ENCODE measurements around the gene EBPL.

The EBPL gene

DNA sequence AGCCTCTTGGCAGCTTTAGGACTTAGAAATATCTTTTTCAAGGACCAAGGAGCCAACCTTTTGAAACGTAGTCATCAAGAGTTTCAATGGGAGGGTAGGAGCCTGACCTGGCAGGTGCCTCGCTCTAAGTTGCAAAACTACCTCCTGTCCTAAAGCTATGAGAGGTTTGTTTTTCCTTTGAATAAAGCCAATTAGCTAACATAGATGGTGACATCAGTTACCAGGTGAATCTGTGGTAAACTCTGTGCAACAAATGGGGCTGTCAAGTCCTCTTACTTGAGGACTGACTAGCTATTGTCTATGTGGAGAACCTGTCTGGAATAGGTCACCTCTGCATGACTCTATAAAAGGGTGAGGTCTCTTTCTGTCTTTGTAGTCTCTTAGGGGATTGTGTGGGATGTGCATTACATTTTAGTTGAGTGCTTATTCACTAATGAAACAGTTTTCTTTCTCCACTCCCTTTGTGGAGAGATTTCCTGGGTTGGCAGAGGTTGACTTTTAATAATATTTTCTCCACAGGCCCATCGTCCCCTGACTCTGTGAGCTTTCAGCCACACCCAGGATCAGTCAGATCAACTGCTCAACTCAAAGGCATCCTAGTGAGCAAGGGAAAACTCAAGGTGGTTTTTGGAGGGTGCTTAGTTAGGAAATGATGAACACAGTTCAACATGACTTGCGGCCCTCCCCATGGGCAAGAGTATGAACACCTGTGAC, 53.1 kb downstream of the EBPL start:
- no peak overlapping the region for H3K9ac ChIP-seq
- H3K4me1 ChIP-seq: peaks cover 39% of the 10 kb centered on the region
- peaks cover 72% of the 10 kb centered on the region for H3K36me3 ChIP-seq
- no peaks in the 10 kb centered on the region for H3K9me3 ChIP-seq
- TF ChIP-seq Cebpa-rat (IDR thresholded peaks at IDR 0.05): no peak
- no peak overlapping the region for H3K4me3 ChIP-seq
- H4K20me1 ChIP-seq: no peaks in the 10 kb centered on the region
- no peak overlapping the region for H3K27ac ChIP-seq
- H3K4me2 ChIP-seq: no peak overlapping the region
- H3K27me3 ChIP-seq: no peaks in the 10 kb centered on the region

DNA sequence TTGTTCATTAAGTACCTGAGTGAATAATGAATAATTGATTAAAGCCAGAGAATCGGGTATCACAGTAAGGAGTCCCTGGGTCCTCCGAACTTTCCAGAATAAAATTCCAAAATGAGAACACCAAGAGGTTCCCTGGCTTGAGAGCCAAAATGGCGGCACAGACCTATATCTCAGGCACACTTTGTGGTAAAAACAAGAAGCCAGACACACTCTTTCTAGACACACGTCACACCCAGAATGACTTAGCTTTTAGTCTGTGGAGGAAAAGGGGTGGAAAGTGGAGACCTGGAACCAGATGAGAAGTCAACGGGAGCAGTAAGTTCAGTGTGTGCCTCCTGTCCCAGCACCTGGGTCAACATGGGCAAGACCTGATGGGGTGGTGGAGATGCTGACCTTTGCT, 54.6 kb downstream of the EBPL start:
- no peak for TF ChIP-seq Cebpa-rat (IDR thresholded peaks at IDR 0.05)
- no peak overlapping the region for H3K4me2 ChIP-seq
- H3K4me3 ChIP-seq: no peak overlapping the region

DNA sequence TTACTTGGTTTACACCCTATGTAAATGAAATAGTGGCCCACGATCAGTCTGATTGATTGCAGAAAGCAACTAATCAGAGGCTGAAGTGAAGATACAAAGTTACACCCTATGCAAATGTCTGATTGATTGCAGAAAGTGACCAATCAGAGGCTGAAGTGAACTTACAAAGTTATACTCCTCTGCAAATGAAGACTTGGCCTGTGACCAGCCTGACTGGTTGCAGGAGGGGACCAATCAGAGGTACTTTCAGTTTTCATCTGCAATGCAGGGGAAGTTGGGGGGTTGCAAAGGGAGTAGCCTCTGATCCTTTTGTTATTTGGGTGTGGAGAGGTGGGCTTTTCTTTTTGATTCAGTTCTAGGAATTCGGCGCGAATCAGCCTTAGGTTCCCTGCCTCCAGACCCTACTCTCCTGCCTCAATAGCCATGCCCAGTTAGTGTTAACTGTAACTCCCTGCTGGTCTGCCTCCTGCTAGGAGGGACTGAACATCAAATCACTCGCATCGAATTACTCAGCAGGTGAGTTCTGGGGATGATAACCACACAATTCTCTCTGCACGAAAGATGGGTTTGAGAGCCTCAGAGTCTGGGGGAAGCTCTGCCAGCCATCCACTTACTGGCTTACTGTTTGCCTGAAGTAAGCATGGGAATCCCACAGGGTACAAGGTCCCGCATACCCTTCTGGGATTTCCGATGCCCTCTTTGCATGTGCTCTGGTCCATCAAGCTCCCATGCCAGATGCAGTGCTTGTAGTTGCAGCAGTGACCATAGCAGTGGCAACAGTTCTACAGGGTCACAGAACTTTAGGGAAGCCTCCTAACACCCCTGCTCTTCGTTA, 55.5 kb downstream of the EBPL start:
- H3K4me3 ChIP-seq: no peak overlapping the region
- no peaks in the 10 kb centered on the region for H3K27me3 ChIP-seq
- no peak overlapping the region for H3K9ac ChIP-seq
- H4K20me1 ChIP-seq: no peaks in the 10 kb centered on the region
- peak overlapping the region; percentile 13 for H3K4me2 ChIP-seq
- peaks cover 82% of the 10 kb centered on the region for H3K36me3 ChIP-seq
- TF ChIP-seq Cebpa-rat (IDR thresholded peaks at IDR 0.05): no peak
- peaks cover 33% of the 10 kb centered on the region for H3K4me1 ChIP-seq
- H3K9me3 ChIP-seq: peaks cover 6% of the 10 kb centered on the region; the same call in 1 of the 2 replicates
- H3K27ac ChIP-seq: no peak overlapping the region

More for the DNA sequence above, 54.6 kb downstream of the EBPL start:
- Histone ChIP-seq H4K20me1 (no peaks in the 10 kb centered on the region), H3K27ac (no peak overlapping the region), H3K9me3 (no peaks in the 10 kb centered on the region), H3K9ac (no peak overlapping the region), H3K27me3 (no peaks in the 10 kb centered on the region), H3K4me1 (peaks cover 28% of the 10 kb centered on the region), H3K36me3 (peaks cover 83% of the 10 kb centered on the region)

DNA sequence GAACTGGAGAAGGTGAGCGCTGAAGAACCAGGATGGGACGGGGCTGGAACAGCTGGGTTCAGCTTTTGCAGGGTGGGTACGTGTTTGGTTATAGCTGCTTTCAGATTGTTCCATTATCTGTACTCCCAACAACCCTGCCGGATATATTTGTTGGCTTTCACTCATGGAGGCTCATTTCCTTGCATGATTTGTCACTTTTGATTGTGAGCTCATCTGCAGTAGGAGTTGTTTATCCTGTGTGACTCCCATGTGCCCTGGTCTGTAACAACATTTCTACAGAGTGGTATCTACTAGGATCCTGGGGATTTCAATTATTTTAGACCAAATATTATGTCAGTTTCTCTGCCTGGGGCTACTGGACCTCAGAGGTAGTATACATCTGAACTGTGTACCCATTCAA, 57.6 kb downstream of the EBPL start:
- no peak overlapping the region for H3K4me3 ChIP-seq
- peaks cover 53% of the 10 kb centered on the region for H3K4me1 ChIP-seq
- H3K9ac ChIP-seq: no peak overlapping the region
- no peak overlapping the region for H3K4me2 ChIP-seq
- H3K36me3 ChIP-seq: peaks cover 85% of the 10 kb centered on the region
- H4K20me1 ChIP-seq: no peaks in the 10 kb centered on the region
- H3K9me3 ChIP-seq: peaks cover 17% of the 10 kb centered on the region
- no peak overlapping the region for H3K27ac ChIP-seq
- no peak for TF ChIP-seq Cebpa-rat (IDR thresholded peaks at IDR 0.05)
- no peaks in the 10 kb centered on the region for H3K27me3 ChIP-seq

DNA sequence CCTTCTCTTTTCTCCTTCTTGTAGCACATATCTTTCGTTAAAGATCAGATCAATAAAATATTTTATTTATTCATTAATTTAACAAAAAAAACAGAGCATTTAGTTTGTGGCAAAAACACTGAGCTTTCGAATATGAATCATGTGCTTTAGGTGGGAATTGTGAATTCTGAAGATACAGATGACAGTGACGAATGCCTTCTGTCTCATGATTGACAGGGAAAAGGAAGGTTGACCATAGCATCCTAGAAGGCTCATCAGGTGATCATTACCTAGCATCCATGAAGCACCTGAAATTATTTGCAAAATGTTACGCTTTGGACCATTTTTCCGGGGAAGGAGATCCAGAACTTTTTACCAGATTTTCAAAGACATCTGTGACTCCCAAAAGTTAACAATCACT, 59.1 kb downstream of the EBPL start:
- TF ChIP-seq Cebpa-rat (IDR thresholded peaks at IDR 0.05): no peak
- Histone ChIP-seq H3K4me1 (peaks cover 62% of the 10 kb centered on the region), H3K36me3 (peaks cover 72% of the 10 kb centered on the region), H4K20me1 (no peaks in the 10 kb centered on the region), H3K9me3 (peaks cover 17% of the 10 kb centered on the region), H3K9ac (no peak overlapping the region), H3K4me2 (no peak overlapping the region), H3K27ac (no peak overlapping the region), H3K27me3 (no peaks in the 10 kb centered on the region), H3K4me3 (no peak overlapping the region)

DNA sequence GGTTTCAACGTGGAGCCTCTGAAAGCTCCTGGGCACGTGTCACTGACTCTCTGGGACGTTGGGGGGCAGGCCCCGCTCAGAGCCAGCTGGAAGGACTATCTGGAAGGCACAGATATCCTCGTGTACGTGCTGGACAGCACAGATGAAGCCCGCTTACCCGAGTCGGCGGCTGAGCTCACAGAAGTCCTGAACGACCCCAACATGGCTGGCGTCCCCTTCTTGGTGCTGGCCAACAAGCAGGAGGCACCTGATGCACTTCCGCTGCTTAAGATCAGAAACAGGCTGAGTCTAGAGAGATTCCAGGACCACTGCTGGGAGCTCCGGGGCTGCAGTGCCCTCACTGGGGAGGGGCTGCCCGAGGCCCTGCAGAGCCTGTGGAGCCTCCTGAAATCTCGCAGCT, 60.7 kb downstream of the EBPL start:
- no peak overlapping the region for H3K4me3 ChIP-seq
- H3K27ac ChIP-seq: no peak overlapping the region
- peaks cover 56% of the 10 kb centered on the region for H3K36me3 ChIP-seq
- H3K9ac ChIP-seq: no peak overlapping the region
- TF ChIP-seq Cebpa-rat (IDR thresholded peaks at IDR 0.05): no peak
- peaks cover 17% of the 10 kb centered on the region for H3K9me3 ChIP-seq
- peak overlapping the region; percentile 94 for H3K4me2 ChIP-seq
- H4K20me1 ChIP-seq: no peaks in the 10 kb centered on the region
- peaks cover 54% of the 10 kb centered on the region for H3K4me1 ChIP-seq
- H3K27me3 ChIP-seq: no peaks in the 10 kb centered on the region

DNA sequence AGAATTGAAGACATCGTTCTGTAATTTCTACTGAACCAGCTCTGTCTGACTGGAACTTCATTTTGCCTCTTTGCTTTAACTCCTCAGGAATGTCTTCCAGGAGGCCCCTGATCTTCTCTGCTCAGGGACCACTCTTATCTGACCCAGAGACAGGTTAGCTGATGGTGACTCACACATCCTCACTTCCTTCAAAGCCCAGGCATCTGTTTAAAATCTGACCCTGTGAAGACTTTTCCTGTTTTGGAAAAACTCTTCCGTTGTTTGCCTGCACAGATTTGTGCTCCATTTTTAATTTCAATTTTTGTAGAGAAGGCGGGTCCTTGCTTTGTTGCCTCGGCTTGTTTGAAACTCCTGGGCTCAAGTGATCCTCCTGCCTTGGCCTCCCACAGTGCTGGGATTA, 61.3 kb downstream of the EBPL start:
- Histone ChIP-seq H3K4me3 (peak overlapping the region; percentile 69), H3K9me3 (peaks cover 17% of the 10 kb centered on the region), H4K20me1 (no peaks in the 10 kb centered on the region), H3K4me1 (peaks cover 48% of the 10 kb centered on the region), H3K27me3 (no peaks in the 10 kb centered on the region), H3K36me3 (peaks cover 50% of the 10 kb centered on the region), H3K9ac (peak overlapping the region; percentile 78; the same call in 1 of the 2 replicates), H3K27ac (0 out of 2 replicates have a peak overlapping the region, but pooled peaks have one; percentile 80), H3K4me2 (peak overlapping the region; percentile 94)
- no peak for TF ChIP-seq Cebpa-rat (IDR thresholded peaks at IDR 0.05)

DNA sequence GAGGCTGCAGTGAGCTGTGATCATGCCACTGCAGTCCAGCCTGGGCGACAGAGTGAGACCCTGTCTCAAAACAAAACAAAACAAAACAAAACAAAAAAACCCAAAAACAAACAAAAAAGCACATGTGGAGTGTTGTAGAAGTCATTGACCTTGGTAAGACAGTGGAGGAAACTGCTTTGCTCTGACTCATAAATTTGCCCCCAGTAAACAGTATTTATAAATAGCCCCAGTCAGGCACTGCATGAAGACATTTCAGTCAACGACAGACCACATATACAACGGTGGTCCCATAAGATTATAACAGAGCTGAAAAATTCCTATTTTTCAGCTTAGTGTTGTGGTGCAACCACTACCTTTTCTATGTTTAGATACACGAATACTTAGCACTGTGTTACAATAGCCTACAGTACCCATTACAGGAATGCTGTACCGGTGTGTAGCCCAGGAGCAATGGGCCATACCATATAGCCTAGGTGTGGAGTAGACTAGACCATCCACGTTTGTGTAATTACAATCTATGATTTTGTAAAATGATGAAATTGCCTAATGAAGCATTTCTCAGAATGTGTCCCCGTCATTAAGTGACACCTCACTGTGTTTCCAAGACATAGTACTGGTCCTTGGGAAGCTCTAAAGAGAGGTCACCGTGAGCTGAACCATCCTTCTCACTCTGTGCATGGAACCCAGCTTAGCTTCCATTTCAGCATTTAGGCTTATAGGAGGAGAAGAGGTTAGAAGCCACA, 61.9 kb downstream of the EBPL start:
- Histone ChIP-seq H3K4me1 (peaks cover 42% of the 10 kb centered on the region), H3K27me3 (no peaks in the 10 kb centered on the region), H4K20me1 (no peaks in the 10 kb centered on the region), H3K4me3 (peak overlapping the region; percentile 69), H3K36me3 (peaks cover 44% of the 10 kb centered on the region), H3K27ac (peak overlapping the region; percentile 80), H3K9ac (peak overlapping the region; percentile 78), H3K9me3 (peaks cover 17% of the 10 kb centered on the region), H3K4me2 (peak overlapping the region; percentile 94)
- no peak for TF ChIP-seq Cebpa-rat (IDR thresholded peaks at IDR 0.05)

DNA sequence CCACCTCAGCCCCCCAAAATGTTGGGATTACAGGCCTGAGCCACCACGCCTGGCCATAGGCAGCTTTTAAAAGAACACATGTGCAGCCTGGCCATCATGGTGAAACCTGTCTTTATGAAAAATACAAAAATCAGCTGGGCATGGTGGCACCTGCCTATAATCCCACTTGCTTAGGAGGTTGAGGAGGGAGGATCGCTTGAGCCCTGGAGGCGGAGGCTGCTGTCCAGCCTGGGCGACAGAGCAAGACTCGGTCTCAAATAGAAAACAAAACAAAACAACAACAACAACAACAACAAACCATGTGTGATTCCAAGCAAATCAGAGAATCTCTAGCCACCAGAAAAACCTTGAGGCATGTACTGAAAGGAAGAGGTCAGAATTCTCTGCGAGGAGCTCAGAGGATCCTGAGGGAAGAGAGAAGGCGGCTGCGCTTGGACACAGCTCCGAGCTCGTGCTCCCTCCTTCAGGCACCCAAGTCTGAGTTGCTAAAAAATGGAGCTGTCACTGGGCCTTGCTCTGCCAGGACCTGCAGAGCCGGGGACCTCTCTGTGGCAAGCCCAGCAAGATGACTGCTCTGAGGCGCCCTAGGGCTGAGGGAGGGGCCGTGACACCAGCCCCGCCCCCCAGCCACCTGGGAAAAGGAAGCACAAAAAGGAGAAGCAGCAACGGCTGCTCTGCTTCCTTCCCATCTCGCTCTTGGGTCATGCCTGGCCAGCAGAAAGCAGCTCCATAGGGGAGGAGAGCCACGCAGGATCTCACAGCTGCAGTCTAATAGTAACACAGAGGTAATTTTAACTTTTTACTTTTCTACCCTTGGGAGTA, 63.2 kb downstream of the EBPL start, which contains the start of gene ARL11:
Gene ARL11 (plus strand): TSS at position 677 of the 822 bp plus-strand sequence. CDS start 1,941 bp downstream, outside the sequence.
- Histone ChIP-seq H3K4me2 (peak within 1 kb of the TSS; percentile 94), H3K36me3 (peaks cover 31% of the 10 kb centered on the region), H3K4me1 (peaks cover 40% of the 10 kb centered on the region), H4K20me1 (no peaks in the 10 kb centered on the region), H3K9ac (peak within 1 kb of the TSS; percentile 78), H3K9me3 (peaks cover 17% of the 10 kb centered on the region), H3K27ac (peak within 1 kb of the TSS; percentile 80), H3K27me3 (no peaks in the 10 kb centered on the region), H3K4me3 (peak within 1 kb of the TSS; percentile 69)
- TF ChIP-seq Cebpa-rat (IDR thresholded peaks at IDR 0.05): no peak
